Activated effector memory CD4-positive, alpha-beta T cell treated with anti-CD3 and anti-CD28 coated beads, Interleukin-2, amount 50 U/mL, for 16 hours (primary cell): ENCODE measurements around the gene SMCR8.
"Not testable (repeated sequence)": the region's sequence is repeated elsewhere in the genome, so short reads cannot be mapped to it uniquely, and the experiment has no call there.

Source experiments
- DNase-seq: peaks from one replicate; pipeline ENCODE4 v3.0.0-alpha.2; 2020

SMCR8 gene

DNA sequence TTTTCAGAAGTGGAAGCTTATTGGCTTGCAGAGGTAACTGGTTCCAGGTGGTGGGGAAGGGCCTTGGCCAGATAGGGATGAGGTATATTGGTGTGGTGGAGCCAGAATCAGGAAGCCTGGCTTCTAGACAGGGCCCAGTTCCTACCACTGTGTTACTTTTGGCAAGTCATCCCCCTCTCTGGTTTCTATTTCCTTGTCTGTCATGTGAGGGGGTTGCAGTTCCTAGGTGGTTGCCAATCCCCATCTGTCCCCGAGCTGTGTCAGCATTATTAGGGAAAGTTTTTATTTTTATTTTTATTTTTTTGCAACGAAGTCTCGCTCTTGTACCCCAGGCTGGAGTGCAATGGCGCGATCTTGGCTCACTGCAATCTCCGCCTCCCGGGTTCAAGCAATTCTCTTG, 3.0 kb downstream of the SMCR8 start:
- DNase-seq, result no peak

DNA sequence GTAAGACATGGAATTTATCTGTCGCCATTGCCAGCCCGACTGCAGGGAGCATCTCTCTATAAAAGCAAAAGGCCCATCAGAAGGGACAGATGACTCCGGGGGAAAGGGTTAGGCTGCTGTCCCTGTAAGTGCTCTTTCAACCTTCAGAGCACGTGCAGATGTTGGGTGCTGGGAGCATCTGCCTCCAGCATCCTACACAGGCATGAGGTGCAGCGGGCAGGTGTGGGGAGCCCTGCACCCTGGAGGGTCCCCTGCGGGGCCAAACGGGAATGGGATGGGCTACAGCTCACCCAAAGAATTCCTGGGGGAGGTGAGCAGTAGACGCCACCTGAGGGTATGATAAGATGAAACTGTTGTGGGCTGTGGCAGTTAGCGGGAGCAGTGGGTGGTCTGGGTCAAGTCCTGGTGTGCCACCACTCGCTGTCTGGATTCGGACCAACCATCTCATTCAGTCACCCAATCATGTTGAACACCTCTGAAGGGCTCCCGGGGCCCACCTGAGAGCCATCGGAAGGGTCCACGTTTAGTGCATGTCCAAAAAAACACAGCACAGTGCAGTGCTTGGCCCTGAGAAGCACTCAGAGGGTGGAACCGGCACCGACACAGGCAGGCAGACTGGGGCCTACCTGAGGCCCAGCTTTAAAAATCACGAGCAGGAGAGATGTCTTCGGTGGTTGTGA, 3.8 kb downstream of the SMCR8 start:
- no peak for DNase-seq

DNA sequence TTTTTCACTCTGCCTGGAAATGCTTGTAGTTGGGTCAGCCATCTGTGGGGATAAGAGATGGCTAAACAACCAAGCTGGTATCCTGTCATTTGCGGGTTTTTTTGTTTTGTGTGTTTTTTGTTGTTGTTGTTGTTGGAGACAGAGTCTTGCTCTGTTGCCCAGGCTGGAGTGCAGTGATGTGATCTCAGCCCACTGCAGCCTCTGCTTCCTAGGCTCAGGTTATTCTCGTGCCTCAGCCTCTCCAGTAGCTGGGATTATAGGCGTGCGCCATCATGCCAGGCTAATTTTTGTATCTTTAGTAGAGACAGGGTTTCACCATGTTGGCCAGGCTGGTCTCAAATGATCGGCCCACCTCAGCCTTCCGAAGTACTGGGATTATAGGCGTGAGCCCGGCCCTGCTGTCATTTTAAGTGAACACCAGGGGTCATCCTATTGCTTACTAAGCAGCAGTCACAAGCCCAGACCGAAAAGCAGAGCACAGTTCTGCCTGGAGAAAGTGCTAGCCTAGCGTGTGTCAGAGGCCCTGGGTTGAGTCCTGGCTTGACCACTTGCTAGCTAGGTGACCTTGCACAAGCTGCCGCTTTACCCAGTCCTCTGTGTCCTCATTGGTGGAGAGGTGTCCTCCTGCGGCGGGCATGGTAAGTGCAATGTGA, 4.6 kb downstream of the SMCR8 start:
- no peak for DNase-seq

DNA sequence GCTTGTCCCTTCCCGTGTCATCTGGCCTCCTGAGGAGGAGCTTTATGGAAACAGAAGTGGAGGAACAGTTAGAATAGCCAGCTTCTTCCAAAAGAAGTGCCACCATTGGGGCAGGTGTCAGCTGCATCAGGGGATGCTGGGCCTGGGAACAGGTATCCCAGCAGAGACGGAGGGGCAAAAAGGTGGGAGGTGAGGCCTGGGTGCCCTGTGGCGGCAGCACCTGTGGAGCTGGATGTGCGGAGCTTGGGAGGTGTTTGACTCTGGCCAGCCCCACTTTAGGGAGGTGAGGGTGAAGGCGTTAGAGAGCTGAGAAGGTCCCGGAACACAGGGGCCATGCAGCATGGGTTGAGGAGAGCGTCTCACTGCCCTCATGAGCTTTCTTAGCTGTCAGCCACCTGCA, 5.2 kb downstream of the SMCR8 start:
- no peak for DNase-seq

DNA sequence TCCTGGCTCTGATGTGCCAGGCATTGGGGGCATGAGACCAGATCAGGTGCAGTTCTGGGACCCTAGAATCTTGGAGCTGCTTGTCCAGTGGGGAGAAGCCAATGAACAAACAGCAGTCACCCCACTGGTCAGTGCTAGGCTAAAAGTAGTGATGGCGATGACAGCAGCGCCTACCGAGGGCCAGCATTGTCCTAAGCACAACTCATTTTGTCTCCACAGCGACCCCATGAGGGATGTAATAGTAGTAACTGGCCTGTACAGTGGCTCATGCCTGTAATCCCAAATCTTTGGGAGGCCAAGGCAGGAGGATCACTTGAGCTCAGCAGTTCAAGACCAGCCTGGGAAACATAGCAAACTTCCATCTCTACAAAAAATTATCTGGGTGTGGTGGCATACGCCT, 6.2 kb downstream of the SMCR8 start:
- DNase-seq, result no peak

DNA sequence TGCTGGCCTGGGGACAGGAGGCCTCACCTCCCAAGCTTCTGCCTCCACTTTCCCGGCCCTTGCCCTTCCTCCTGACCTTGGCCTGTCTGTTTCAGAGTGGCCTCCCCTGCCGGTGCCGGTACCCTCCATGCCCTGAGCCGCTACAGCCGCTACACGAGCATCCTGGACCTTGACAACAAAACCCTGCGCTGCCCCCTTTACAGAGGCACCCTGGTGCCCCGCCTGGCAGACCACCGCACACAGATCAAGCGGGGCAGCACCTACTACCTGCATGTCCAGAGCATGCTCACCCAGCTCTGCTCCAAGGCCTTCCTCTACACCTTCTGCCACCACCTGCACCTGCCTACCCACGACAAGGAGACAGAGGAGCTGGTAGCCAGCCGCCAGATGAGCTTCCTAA, 7.4 kb downstream of the SMCR8 start:
- DNase-seq, result no peak

DNA sequence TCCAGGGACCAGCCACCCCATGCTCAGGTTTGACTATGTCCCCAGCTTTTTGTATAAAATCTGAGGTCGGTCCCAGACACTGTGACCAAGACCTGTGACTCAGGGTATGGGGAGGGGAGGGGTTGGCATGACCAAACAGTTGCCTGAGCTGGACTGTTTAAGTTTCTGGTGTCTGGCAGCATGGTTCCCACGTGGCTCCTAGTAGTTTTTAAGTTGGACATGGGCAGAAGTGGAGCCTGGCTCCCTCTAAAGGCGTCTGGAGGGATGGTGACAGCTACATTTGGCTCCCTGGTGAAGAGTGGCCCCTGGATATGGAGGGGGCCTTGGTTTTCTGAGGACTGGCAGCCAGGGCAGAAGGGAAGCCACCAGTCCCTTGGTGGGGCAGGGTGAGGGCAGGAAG, 7.9 kb downstream of the SMCR8 start:
- DNase-seq, result no peak

DNA sequence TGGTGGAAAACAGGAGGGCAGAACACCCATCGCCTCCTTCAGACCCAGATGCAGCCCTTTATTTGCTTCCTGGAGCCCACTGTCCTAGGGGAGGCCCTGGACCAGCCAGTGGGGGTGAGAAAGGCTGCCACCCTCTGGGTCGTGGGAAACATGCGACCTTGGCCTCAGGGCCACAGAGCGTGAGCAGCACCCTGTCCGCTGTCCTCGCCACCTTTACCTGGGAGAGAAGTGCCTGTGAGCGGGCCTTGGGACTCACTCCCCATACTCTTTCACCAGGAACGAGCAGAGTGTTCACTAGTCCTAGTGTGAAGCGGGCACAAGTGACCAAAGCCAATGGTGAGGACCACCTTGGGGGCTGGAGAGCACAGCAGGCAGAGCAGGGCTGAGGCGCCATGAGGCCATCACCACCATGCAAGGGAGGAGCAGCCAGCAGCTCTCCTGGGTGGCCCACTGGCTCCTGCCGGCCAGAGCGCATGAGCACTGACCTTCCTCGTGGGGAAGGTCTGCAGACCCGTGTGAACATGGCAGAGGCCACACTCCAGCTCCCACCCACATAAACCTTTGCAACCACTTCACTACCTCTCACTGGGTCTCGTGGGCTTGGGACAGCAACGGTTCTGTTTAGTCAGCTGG, 8.5 kb downstream of the SMCR8 start:
- no peak for DNase-seq

DNA sequence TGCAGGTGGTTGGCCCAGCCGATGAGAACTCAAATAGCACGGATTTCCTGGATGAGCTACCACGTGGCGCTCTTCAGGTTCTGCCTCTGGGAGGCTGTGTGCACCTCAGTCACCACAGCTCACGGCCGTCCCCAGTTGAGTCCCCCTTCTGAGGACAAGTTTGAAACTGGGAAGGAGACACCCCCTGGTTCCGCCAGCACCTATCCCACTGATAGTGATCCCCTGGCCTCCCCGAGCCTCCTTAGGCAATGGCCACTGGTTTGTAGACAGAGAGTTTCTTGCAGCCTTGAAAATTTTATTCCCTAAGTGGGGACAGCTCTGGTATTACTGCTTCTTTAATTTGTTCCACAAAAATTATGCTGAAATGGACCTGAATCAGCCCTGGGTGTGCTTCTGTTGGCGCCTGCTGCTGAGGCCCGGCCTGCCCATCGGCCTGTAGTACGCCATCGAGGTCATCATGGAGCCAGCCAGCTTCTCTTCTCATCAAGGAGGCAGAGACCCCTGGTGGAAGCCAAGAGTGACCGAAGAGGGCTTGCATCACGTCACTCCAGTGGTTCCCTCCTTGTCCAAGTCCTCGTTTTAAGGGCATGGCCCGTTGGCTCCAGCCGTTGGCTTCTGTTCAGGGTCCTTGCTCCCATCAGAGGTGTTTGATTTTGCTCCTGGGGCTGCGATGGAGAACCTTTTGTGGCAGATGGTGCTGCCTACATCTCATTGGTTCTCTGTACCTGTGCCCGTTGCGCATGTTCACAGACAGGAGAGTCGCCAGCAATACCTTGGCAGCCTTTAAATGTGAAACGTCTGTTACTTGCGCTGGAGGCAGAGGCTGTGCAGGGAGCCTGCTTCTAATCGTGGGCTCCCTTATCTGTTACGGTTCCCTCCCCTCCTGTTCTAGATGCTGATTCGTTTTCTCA, 9.3 kb downstream of the SMCR8 start:
- DNase-seq, result no peak

DNA sequence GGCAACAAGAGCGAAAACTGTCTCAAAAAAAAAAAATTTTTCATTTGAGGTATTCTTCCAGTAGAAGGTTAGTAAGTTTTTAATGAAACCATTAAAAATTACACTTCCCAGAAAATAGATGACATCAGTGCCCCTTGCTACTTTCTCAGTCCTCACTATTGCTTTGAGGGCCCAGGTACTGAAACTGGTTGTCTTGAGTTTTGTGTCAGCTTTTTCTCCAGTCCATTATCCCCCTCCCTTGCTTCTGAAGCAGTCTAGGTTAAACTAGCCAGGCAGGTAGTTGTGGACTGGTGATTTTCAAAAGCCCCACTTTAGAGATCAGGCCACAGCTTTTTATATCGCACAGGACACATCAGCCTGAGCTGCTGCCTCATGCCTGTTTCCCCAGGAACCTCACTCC, 10.9 kb downstream of the SMCR8 start:
- DNase-seq, result no peak

DNA sequence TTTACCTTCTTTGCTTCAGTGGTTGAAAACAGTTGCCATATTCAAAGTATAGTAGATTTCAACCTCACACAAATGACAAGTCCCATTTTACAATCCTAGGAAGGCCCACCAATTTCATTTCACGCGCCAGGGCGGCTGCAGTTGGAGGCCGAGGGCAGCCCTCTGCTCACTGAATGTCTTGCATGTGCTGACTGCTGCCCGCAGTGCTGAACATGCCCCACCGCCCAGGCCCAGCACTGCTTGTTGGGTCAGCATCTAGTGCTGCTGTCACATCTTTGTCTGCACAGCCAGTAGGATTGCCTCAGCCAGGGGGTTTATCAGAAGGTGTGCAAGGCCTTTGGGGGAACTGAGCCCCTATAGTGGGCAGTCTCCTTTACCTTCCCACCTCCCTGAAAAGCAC, 11.5 kb downstream of the SMCR8 start:
- no peak for DNase-seq

DNA sequence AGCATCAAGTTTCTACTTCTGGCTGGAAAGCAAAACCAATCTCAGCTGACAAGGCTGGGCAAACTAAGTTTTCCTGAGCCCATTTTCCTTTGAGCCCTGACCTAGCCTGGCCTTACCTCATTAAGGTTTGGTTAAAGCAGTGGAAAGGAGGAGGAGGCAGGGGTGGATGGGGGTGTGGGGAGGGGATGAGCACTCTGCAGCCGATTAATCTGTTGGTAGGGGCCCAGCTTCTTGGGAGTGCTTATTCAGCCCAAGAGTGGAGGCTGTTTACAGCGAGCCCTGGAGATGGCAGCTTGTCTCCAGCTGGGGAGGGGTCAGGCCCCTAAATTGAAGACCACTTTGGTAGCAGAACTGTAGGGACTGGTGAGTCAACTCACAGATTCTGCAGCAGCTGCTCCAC, 12.0 kb downstream of the SMCR8 start:
- no peak for DNase-seq

DNA sequence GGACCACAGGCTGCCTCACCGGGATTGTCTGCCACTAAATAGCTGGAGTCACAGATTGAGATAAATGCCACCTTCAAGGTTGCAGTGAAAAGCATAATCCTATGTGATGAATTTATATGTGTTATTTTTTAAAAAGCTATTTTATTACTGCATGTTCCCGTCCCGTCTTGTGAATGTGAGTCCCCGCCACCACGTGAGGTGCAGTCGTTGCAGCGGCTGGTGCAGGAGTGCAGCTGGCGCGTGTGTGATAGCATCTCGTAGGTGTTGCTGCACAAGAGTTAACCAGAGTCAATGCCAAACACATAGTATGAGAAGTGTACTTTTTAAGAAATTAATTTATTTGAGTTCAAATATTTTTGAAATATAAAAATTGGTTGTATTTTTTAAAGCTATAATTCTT, 12.5 kb downstream of the SMCR8 start:
- no peak for DNase-seq

DNA sequence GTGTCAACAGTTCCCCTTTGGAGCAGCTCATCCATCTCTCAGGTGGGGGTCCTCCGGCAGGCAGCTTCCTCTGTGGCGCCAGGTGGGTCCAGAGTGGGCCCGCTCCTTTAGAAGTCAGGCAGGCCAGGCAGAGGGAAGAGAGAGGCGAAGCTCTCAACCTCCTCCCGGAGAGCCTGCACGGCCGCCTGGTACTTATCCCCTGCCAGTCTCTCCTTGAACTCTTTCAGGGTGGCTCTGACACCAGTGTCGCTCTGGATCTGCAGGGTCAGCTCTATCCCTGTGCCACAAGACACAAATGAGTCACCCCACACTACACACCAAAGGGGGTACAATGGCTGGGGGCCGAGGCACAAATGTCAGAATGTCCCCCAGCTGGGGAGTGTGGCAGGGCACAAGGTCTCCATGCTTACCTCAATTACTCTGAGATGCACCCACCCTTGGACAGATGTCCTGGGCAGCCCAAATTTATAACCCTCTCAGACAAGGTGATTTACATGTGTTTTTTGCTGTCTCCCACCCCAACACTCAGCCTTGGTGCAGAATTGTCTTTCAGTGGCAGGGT, 13.6 kb downstream of the SMCR8 start:
- DNase-seq, result no peak

DNA sequence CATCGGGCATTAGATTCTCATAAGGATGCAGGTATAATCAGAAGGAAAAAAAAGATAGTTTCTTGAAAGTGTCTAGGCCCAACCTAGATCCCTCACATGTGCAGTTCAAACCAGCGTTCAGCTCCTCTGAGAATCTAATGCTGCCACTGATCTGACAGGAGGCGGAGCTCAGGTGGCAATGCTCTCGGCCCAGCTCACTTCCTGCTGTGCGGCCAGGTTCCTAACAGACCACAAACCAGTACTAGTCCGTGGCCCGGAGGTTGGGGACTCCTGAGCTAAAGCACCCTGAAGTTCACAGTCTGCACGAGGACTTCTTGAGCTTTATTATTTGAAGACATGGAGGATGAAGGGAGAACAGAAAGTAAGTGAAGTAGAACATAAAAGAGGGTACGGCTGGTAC, 16.8 kb downstream of the SMCR8 start:
- no peak for DNase-seq

DNA sequence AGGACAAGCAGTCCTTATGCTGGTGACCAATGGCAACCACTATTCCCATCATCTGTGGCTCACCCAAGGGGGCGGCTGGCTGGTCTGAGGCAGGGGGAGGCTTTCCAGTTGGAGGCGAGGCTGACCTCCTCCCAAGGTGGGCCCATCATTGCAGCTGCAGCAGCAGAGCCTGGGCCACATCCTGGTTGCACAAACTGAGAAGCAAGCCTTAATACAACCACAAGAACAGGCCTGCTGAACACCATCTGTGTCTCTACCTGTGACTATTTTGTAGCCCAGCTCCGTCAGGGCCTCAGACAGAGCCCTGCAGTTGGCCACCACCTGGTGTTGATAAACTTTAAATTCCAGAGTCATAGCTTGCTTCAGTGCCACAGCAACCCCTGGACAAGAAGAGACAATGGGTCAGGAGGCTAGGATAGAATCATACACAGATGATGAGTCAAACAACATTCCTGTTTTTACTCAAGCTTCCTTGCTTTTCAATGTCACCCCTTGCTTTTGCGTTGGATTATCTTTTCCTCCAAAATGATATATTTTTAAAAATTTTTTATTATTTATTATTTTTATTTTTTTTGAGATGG, 17.9 kb downstream of the SMCR8 start:
- no peak for DNase-seq

DNA sequence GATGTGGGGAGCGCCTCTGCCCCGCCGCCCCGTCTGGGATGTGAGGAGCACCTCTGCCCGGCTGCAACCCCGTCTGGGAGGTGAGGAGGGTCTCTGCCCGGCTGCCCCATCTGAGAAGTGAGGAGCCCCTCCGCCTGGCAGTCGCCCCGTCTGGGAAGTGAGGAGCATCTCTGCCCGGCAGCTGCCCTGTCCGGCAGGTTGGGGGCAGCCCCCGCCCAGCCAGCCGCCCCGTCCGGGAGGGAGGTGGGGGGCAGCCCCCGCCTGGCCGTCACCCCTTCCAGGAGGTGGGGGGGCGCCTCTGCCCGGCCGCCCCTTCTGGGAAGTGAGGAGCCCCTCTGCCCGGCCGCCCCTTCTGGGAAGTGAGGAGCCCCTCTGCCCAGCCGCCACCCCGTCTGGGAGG, 23.1 kb downstream of the SMCR8 start:
- DNase-seq, result not testable (repeated sequence)

DNA sequence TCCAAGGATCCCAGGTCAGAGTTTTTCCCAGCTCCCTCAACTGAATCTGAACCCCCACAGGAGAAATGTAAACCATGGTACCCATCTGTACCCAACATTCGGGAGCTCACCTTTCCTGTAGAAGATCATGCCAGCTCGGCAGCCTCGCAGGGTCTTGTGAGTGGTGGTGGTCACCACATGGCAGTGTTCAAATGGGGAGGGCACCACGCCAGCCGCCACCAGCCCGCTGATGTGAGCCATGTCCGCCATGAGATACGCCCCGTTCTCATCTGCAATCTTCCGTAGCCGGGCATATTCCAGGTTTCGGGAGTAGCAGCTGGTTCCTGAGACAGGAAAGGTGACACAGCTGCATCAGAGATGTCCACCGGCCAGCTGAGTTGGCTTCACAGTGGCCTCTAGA, 24.8 kb downstream of the SMCR8 start:
- no peak for DNase-seq

DNA sequence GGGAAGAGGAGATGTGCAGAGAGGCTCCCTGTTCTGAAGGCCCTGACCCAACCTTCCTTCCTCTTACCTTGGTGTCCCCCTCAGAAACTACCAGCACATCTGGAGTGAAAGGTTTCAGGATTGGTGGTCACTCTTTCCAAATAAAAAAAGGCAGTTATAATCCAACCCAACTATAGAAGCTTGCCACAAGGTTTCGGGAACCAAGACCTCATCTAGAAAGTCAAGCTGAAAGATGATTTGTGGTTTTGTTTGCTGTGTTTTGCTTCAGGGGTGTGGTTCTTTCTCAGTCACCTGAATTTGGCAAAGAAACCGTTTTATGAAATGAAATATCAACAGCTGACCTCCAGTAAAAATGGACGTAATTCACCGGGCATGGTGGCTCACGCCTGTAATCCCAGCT, 28.9 kb downstream of the SMCR8 start:
- DNase-seq, result no peak

DNA sequence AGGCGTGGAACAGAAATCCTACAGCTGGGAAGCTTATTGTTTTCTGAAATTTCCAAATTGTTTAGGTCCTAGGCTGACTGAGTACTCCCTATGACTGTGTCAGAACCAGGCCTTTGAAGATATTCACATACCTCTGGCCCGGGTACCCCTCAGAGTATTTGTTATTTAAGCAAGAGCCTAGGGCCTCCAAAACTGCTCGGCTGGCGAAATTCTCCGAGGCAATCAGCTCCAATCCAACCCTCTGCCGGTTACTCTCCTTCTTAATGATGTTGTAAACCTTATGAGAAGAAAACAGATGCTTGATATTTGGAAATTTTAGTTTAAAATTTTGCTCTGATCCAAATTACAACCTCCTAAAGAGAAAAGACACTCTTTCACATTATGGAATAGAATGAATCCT, 38.4 kb downstream of the SMCR8 start:
- DNase-seq, result no peak

DNA sequence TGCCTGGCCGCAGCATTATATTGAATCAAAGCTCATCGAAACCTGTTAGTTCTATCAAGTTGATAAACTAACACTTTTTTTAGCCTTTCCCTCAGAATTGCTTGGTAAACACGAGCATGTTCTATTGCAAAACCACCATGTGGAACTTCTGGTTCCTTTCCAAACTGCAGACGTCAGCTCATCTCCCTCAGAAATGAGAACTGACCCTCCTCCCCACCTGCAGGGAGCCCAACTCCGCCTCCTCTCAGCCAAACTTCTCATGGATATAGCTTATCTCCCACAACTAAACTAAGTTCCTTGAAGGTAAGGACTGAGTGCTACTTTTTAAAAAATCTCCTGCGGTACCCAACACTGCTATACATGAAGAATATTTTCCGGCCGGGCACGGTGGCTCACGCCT, 41.5 kb downstream of the SMCR8 start:
- no peak for DNase-seq

DNA sequence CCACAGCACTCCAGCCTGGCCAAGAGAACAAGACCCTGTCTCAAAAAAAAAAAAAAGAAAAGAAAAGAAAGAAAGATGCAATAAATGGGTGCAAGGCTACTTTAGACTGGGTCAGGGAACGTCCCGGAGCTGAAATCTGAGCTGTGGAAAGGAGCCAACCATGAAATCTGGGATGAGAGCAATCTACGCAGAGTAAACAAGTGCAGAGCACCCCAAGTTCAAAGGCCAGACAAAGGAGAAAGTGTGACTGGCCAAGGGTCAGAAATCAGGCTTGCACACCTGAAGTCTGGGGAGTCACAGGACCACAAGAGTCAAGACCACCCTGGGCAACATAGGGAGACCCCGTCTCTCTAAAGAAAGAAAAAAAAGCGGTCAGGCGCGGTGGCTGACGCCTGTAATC, 45.4 kb downstream of the SMCR8 start:
- no peak for DNase-seq
